Breast epithelium (tissue), 4 donors: ENCODE data around the gene RPL12. TPM values are rescaled to one million over a fixed set of nuclear protein-coding genes. Genes with fewer than 3 reads are reported as not detected.

Source experiments
- DNase-seq, 2 donors: peaks; one replicate each; pipeline ENCODE4 v3.0.0-alpha.2; 2019; ENCODE audit warnings: low spot score in 2 of 2
- H3K27ac ChIP-seq, 2 donors: fragments of 200-600 bp; sonication (generic) in 1 of 2; one replicate each; pipeline ENCODE4 v1.5.1; 2016 to 2019; ENCODE audit warnings: mild to moderate bottlenecking in 1 of 2
- H3K27me3 ChIP-seq, 2 donors: fragments of 200-600 bp; sonication (generic) in 1 of 2; one replicate each; pipeline versions ENCODE4 v1.5.1 to v1.6.0; 2017 to 2019; ENCODE audit warnings: control low read depth in 1 of 2, mild to moderate bottlenecking in 1 of 2
- H3K36me3 ChIP-seq: fragments of 200-600 bp; one replicate; pipeline ENCODE4 v1.5.1; 2019
- H3K4me1 ChIP-seq, 2 donors: fragments of 200-600 bp; sonication (generic); one replicate each; pipeline ENCODE4 v1.5.1; 2016 to 2019; ENCODE audit warnings: control low read depth in 1 of 2
- H3K4me3 ChIP-seq, 3 donors: fragments of 200-600 bp; sonication (generic); 1 replicate in 2 of 3; 2 replicates in 1 of 3; pipeline ENCODE4 v1.5.1; 2016 to 2019; ENCODE audit warnings: mild to moderate bottlenecking in 3 of 3, moderate library complexity in 2 of 3
- H3K9me3 ChIP-seq, 2 donors: fragments of 200-600 bp; sonication (generic) in 1 of 2; one replicate each; pipeline ENCODE4 v1.5.1; 2016 to 2019; ENCODE audit warnings: control low read depth in 1 of 2
- POLR2A ChIP-seq: fragments of 450-650 bp; IDR thresholded peaks from one replicate; pipeline ENCODE4 v1.6.1; 2016; ENCODE audit warnings: antibody characterized with exemption, mild to moderate bottlenecking, moderate library complexity
- POLR2AphosphoS5 ChIP-seq, 3 donors: sonication (generic); formaldehyde crosslinking; IDR thresholded peaks; one replicate each; pipeline ENCODE4 v1.6.1; 2017; ENCODE audit warnings: antibody characterized with exemption in 3 of 3
- intact Hi-C: fragments of 100-400 bp; cut with DNase I; formaldehyde crosslinking; loops from one replicate; pipeline ENCODE4 v1.15.1; 2023; ENCODE audit warnings: low total_unique reads
- total RNA-seq, 3 donors: library from RNA; depleted of rRNA; stranded (reverse); fragments of >200 nt; gene quantifications; one replicate each; pipeline ENCODE4 v1.1.0, GENCODE V29; 2016
- TF ChIP-seq, protein P1 (sequence below), 3 donors: fragments of 450-650 bp; IDR thresholded peaks; one replicate each; pipeline ENCODE4 v1.5.1; 2016 to 2017; ENCODE audit warnings: antibody characterized with exemption in 3 of 3, mild to moderate bottlenecking in 3 of 3, moderate library complexity in 3 of 3

RPL12 gene
- total RNA-seq, 3 donors from 2014 or later: 2,790 to 3,232 (median 3,032) TPM

DNA sequence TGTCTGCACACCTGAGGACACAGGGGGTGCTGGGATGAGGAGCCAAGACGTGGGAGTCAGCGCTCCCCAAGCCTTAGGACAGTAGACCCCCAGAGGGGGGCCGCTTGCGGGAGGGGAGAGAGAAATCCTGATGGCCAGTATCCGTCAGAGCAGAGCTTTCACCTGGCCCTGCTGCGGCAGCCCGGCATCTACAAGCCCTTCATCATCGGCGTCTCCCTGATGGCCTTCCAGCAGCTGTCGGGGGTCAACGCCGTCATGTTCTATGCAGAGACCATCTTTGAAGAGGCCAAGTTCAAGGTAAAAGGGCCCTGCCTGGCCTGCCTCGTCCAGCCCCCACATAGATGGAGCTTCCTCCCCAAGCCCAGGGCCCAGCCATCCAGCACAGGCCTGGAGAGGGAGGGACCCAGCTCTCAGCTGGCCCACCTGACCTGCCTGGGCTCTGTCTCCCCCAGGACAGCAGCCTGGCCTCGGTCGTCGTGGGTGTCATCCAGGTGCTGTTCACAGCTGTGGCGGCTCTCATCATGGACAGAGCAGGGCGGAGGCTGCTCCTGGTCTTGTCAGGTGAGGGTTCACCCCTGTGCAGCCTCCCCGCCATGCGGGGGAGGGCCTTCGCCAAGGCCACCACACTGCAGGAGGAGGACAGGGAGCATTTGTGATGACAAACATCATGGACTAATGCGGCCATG is 47.6 kb downstream of the RPL12 start:
- TF ChIP-seq, protein P1, sequence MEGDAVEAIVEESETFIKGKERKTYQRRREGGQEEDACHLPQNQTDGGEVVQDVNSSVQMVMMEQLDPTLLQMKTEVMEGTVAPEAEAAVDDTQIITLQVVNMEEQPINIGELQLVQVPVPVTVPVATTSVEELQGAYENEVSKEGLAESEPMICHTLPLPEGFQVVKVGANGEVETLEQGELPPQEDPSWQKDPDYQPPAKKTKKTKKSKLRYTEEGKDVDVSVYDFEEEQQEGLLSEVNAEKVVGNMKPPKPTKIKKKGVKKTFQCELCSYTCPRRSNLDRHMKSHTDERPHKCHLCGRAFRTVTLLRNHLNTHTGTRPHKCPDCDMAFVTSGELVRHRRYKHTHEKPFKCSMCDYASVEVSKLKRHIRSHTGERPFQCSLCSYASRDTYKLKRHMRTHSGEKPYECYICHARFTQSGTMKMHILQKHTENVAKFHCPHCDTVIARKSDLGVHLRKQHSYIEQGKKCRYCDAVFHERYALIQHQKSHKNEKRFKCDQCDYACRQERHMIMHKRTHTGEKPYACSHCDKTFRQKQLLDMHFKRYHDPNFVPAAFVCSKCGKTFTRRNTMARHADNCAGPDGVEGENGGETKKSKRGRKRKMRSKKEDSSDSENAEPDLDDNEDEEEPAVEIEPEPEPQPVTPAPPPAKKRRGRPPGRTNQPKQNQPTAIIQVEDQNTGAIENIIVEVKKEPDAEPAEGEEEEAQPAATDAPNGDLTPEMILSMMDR (IDR thresholded peaks at IDR 0.05): no peak
- TF ChIP-seq POLR2AphosphoS5 (IDR thresholded peaks at IDR 0.05) (no peak), POLR2A (no peak)
- intact Hi-C loops: no loop called here
- Histone ChIP-seq H3K4me3 (no peak overlapping the region), H3K4me1 (peaks cover 0 to 2% of the 10 kb centered on the region in 2 donors), H3K36me3 (no peaks in the 10 kb centered on the region), H3K27me3 (no peaks in the 10 kb centered on the region), H3K27ac (no peak overlapping the region), H3K9me3 (no peaks in the 10 kb centered on the region)
- DNase-seq: no peak

DNA sequence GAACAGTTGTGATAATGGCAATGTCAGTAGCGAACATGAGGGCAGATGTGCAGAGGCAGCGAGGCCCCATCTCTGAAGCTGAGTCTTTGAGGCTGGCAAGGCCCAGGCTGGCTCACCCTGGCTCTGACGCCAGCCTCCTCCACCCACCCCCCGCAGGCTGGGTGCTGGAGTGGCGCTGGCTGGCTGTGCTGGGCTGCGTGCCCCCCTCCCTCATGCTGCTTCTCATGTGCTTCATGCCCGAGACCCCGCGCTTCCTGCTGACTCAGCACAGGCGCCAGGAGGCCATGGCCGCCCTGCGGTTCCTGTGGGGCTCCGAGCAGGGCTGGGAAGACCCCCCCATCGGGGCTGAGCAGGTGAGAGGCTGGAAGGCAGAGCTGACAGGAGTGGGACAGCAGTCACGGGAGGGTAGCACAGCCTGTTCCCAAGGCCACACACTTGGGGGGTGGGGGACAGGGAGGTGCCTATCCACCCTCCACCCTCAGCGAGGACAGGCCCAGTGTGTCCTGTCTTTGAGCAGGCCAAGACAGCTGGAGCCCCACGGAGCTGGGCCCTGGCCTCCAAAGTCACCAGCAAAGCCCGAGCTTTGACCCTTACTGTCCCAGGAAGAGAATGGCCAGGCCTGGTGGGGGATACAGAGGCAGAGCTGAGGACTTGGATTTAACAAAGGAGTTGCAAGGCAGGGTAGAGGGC is 48.7 kb downstream of the RPL12 start:
- no peak for DNase-seq
- H3K36me3 ChIP-seq: no peaks in the 10 kb centered on the region
- TF ChIP-seq POLR2AphosphoS5 (IDR thresholded peaks at IDR 0.05): no peak
- no peak for TF ChIP-seq POLR2A
- TF ChIP-seq, protein P1 (IDR thresholded peaks at IDR 0.05): no peak
- no peak overlapping the region for H3K27ac ChIP-seq
- H3K4me1 ChIP-seq: peaks cover 7 to 8% of the 10 kb centered on the region in 2 donors
- H3K9me3 ChIP-seq: no peaks in the 10 kb centered on the region
- H3K4me3 ChIP-seq: no peak overlapping the region
- H3K27me3 ChIP-seq: no peaks in the 10 kb centered on the region
- intact Hi-C loops: no loop called here

DNA sequence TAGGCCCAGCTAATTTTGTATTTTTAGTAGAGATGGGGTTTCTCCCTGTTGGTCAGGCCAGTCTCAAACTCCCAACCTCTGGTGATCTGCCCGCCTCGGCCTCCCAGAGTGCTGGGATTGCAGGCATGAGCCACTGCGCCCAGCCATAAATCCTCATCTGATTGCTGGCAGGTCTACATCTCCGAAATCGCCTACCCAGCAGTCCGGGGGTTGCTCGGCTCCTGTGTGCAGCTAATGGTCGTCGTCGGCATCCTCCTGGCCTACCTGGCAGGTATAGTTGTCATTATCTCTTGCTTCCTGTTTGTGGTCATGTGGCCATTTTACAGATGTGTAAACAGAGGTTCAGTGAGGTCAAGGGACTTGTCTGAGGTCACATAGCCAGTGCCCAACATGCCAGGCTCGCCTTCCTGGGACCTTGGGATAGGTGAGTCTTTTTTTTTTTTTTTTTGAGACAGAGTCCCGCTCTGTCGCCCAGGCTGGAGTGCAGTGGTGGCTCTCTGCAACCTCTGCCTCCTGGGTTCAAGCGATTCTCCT is 51.4 kb downstream of the RPL12 start:
- DNase-seq: no peak
- no peaks in the 10 kb centered on the region for H3K36me3 ChIP-seq
- intact Hi-C loops: loop anchor here (10.0 kb wide), 1 partner anchor 55 kb away; the partner anchor contains the start of genes LRSAM1 and RPL12
- no peaks in the 10 kb centered on the region for H3K27me3 ChIP-seq
- peaks cover 7 to 8% of the 10 kb centered on the region in 2 donors for H3K4me1 ChIP-seq
- H3K9me3 ChIP-seq: no peaks in the 10 kb centered on the region
- no peak overlapping the region for H3K27ac ChIP-seq
- TF ChIP-seq, protein P1 (IDR thresholded peaks at IDR 0.05): no peak
- no peak for TF ChIP-seq POLR2A
- no peak for TF ChIP-seq POLR2AphosphoS5 (IDR thresholded peaks at IDR 0.05)
- H3K4me3 ChIP-seq: no peak overlapping the region

GRCh38 chr9:127398715-127399400 is 52.3 kb downstream of the RPL12 start:
- no peak for DNase-seq
- H3K36me3 ChIP-seq: no peaks in the 10 kb centered on the region
- no peak for TF ChIP-seq POLR2AphosphoS5 (IDR thresholded peaks at IDR 0.05)
- no peak overlapping the region for H3K27ac ChIP-seq
- H3K9me3 ChIP-seq: no peaks in the 10 kb centered on the region
- no peaks in the 10 kb centered on the region for H3K27me3 ChIP-seq
- no peak overlapping the region for H3K4me3 ChIP-seq
- peaks cover 7 to 8% of the 10 kb centered on the region in 2 donors for H3K4me1 ChIP-seq
- intact Hi-C loops: loop anchor here (10.0 kb wide), 1 partner anchor 56 kb away; the partner anchor contains the start of genes LRSAM1 and RPL12

DNA sequence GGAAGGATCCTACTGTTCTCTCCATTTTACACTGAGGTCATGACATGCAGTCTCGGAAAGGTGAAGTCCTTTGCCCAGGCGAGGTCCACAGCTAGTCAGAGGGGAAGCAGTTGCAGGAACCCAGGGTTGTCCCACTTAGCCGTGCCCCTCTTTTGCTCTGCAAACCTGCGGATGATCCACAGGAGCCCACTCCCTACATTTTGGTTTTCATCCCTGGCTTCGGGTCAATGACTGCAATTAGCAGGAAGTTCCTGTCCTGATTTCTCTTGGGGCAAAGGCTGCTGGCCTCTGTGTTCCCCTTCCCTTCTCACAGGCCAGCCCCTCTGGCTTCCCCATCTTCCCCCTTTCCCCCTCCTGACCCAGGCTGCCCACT is 52.9 kb downstream of the RPL12 start:
- Histone ChIP-seq H3K4me3 (peak overlapping the region; percentile 80 to 86 (median 82)), H3K9me3 (no peaks in the 10 kb centered on the region), H3K36me3 (no peaks in the 10 kb centered on the region), H3K4me1 (peaks cover 7 to 8% of the 10 kb centered on the region in 2 donors), H3K27ac (no peak overlapping the region), H3K27me3 (no peaks in the 10 kb centered on the region)
- intact Hi-C loops: loop anchor here (10.0 kb wide), 1 partner anchor 57 kb away; the partner anchor contains the start of genes LRSAM1 and RPL12
- DNase-seq: no peak
- no peak for TF ChIP-seq POLR2A

Other genes starting within 250 kb of the RPL12 start
- gene GARNL3, start 186.6 kb downstream of the RPL12 start, total RNA-seq: 10 to 100 TPM; 13.4 to 44.8 (median 26.2) TPM
- 10 to 100 TPM; 17.7 to 38.7 (median 20.9) TPM for gene SLC2A8, start 54.2 kb downstream of the RPL12 start, total RNA-seq
- 10 to 100 TPM in 2 of 3 donors, 1 to 10 TPM in 1; 7.7 to 16.7 (median 16.0) TPM for gene ZNF79, start 27.0 kb downstream of the RPL12 start, total RNA-seq
- 10 to 100 TPM; 11.7 to 21.3 (median 17.9) TPM for gene LRSAM1, start 104 bp upstream of the RPL12 start, total RNA-seq
- gene STXBP1, start 160.9 kb upstream of the RPL12 start, total RNA-seq: 10 to 100 TPM; 19.0 to 45.9 (median 43.2) TPM